LNCaP clone FGC (cell line): ENCODE measurements around the gene STON2.

Experiments
- DNase-seq: peaks from one replicate; pipeline ENCODE4 v3.0.0-alpha.2; 2011; ENCODE audit warnings: low read depth
- H3K4me3 ChIP-seq: 2 replicates; pipeline ENCODE4 v1.5.1; 2011; ENCODE audit warnings: mild to moderate bottlenecking, low read depth, low read length, control low read depth
- TF ChIP-seq, protein P1 (sequence below): IDR thresholded peaks from 2 replicates; pipeline ENCODE4 v1.5.1; 2012; ENCODE audit warnings: mild to moderate bottlenecking; ENCODE audit not compliant: control insufficient read depth, insufficient read depth; ENCODE audit errors: extremely low read depth

The STON2 gene

DNA sequence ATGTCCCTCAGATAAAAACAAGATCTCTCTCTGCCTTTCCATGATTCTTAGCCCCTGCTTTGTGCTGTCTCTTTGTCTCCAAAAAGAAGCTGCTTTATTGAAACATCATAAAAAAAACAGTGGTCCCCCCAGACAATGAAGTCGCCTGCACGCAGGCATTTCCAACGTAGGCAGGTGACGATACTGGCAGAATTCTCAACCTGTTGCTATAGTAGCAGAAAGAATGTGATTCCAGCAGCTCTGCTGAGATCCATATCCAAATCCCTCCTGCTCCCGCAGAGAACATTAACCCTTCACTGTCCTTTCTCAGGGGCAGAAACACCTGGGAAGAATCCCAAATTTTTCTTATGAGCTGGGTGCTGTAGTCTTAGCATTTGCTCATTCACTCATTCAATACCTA lies 84.8 kb downstream of the STON2 start:
- DNase-seq = no peak
- TF ChIP-seq, protein P1, sequence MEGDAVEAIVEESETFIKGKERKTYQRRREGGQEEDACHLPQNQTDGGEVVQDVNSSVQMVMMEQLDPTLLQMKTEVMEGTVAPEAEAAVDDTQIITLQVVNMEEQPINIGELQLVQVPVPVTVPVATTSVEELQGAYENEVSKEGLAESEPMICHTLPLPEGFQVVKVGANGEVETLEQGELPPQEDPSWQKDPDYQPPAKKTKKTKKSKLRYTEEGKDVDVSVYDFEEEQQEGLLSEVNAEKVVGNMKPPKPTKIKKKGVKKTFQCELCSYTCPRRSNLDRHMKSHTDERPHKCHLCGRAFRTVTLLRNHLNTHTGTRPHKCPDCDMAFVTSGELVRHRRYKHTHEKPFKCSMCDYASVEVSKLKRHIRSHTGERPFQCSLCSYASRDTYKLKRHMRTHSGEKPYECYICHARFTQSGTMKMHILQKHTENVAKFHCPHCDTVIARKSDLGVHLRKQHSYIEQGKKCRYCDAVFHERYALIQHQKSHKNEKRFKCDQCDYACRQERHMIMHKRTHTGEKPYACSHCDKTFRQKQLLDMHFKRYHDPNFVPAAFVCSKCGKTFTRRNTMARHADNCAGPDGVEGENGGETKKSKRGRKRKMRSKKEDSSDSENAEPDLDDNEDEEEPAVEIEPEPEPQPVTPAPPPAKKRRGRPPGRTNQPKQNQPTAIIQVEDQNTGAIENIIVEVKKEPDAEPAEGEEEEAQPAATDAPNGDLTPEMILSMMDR = no peak
- no peak overlapping the region for H3K4me3 ChIP-seq

DNA sequence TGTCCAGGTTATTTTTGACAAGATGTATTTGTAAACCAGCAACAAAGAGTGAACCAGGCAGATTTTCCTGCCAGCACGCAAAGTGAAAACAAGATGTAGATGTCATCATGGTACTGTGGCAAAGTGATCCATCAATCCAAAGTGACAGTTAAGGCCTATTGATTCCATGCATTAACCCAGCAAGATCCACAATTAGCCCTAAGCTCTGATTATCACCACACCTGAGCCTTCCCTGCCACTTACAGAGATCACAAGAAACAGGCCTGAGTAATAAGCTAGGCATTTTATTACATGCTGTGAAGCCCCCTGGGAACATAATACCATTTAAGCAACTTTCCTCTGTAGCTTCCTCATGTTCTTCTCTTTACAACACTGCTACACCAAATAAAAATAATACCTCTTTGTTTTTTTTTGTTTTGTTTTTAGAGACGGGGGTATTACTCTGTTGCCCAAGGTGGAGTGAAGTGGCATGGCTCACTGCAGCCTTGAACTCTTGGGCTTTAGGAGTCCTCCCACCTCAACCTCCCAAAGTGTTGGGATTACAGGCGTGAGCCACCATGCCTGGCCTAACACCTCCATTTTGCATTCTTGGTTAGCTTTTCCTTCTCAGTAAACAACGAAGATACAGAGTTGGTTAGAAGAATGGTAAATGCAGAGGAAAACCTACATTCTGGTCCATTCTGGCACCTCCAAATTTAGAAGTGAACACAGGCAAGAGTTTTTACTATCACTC lies 85.5 kb downstream of the STON2 start:
- no peak overlapping the region for H3K4me3 ChIP-seq
- TF ChIP-seq, protein P1 = no peak
- DNase-seq = no peak

DNA sequence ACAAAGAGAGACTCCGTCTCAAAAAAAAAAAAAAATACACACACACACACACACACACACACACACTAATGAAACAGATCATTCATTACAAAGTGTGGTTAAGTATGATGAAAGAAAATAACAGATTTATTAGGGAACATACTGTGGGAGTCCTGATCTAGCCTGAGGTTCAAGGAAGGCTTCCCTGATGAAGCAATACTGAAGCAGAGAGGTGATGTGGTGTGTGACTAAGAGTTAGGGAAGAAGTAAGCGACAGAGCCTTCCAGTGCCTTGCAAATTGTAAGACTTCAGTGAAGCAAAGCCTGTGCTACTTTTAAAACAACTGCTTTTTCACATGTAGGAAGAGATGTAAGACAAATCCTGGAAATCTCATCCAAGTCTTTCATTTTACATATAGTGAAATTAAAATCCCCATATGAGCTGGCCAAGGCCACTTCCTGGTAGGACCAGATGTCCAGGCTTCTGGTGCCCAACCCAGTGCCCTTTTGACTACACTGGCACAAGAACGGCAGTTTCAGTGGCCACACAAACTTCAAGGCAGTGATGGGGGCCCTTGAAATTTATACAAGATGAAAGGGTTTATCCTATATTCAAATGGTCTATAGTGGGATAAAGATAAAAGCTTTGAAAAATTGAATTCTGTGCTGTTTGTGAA lies 86.2 kb downstream of the STON2 start:
- H3K4me3 ChIP-seq = no peak overlapping the region
- TF ChIP-seq, protein P1 = no peak
- DNase-seq = no peak

DNA sequence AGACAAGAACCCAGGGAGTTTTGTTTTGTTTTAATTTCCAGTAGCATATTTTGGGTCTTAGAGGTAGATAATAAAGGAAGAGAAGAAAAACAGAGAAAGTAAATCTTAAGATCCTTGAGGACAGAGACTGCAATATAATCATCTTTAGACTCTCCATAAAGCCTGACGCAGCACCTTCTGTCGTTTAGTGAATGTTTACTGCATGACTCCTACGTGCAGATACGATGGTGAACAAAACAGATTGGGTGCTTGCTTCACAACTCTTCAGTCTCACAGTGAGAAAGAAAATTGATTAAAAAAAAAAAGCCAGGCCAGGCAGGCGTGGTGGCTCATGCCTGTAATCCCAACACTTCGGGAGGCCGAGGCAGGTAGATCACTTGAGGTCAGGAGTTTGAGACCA lies 86.9 kb downstream of the STON2 start:
- TF ChIP-seq, protein P1 = no peak
- H3K4me3 ChIP-seq = no peak overlapping the region
- no peak for DNase-seq

DNA sequence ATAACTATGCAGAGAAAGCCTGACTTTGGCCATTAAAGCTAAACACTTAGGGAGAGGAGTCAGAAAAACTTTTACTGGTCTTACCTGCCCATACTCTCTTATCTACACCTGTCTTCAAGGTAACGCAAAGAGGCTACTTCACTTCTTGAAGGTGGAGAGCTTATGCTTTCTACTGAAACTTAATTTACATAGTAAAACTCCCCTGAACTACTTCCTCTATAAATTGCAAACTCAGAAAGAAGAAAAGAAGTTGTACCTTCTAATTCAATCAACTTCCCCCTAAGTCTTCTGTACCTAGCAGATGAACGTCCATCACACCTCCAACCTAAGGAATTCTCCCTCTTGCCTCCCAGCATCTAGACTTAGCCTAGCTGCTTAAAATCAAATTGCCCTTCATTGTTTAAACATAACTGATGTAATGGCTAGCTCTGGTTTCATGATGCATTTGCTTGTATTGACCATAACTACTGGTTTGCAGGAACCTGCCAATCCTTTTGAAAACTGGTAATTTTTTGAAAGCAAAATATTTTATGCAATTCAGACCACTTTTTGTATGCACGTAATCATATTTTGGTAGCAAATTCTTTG lies 87.7 kb downstream of the STON2 start:
- TF ChIP-seq, protein P1 = no peak

GRCh38 chr14:81311778-81312177 lies 88.3 kb downstream of the STON2 start:
- no peak for DNase-seq
- TF ChIP-seq, protein P1 = no peak
- no peak overlapping the region for H3K4me3 ChIP-seq

More for the DNA sequence above, 87.7 kb downstream of the STON2 start:
- no peak overlapping the region for H3K4me3 ChIP-seq
- DNase-seq = no peak

GRCh38 chr14:81311141-81311540 lies 89.0 kb downstream of the STON2 start:
- TF ChIP-seq, protein P1 = no peak
- no peak for DNase-seq
- H3K4me3 ChIP-seq = no peak overlapping the region
